GM21367 (cell line): ENCODE results near the gene SWT1.
A peak's percentile ranks its signal among the peaks of the same experiment; 100 is the strongest.

Experiments
- ATAC-seq: cut with Tn5 transposase; IDR thresholded peaks from one replicate; pipeline ENCODE4 v1.9.1; 2021; ENCODE audit not compliant: unreplicated experiment

Gene SWT1, protein sequence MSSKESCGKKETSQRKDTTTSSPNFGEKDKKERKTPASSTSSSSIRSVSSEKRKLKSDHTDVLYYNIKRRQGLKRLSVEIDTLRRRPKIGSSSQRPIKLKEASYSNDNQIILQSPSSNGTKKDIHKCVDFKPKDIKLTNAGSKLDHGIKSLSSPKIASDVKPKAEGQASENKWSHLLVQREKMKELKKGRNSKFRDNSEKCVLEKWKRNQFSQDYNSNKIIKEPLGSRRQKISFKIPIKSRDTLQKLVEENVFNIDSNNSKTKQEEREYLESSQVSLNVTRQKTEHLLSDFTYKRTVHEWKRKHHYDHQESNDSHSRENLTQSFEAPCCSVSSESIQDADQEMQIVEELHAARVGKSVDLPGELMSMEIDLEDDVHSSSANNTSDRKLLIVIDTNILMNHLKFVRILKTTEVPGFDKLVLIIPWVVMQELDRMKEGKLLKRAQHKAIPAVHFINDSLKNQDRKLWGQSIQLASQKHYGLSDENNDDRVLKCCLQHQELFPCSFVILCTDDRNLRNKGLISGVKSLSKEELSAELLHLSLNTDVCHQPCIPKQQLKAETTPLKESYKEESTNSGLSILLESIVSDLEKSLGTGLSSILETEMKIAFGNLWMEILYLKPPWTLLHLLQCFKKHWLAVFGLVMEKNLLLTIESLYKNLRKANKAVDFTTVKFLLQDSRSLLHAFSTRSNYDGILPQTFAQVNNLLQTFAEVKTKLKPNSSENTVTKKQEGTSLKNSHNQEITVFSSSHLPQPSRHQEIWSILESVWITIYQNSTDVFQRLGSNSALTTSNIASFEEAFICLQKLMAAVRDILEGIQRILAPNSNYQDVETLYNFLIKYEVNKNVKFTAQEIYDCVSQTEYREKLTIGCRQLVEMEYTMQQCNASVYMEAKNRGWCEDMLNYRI

DNA sequence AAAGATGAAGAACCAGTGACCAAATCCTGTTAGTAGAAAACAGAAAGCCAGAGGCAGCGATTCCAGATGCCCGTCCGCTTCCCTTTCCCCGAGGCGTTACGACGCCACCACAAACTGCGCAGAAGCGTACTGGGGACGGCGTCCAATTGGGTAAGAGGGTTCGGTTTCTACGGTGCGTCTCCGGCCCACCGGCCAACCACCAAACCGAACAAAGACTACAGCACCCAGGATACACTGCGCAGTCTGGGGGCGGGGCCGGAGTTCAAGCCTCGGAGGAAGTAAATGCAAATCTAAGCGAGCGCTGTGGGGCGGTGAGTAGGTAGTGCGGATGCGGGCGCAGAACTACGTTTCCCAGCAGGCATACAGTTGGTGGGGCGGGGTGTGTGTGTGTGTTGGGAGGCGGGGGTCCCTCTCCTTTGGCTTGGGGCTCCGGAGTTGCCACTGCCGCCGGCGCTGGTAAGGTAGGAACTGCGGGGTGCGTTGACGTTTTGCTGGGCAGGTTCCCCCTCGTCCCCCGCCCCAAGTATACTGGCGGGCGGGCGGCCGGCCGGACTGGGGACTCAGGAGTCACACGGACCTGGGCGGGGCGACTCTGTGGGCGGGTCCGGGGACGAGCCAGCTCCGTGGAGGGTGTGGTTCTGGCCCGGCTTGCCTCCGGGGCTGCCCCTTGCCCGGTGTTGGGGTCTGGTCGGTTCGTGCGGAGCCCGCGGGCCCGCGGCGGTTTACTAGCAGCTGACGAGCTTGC is at the start of gene SWT1, which contains the start of gene TRMT1L:
TSS of gene SWT1 (plus strand) at position 314 of the 745 bp plus-strand sequence. CDS start 3,675 bp downstream, outside the sequence.
TSS of gene TRMT1L (minus strand) at position 100 of the 745 bp plus-strand sequence. CDS start 241 bp downstream, outside the sequence.
- peak; percentile 93 for ATAC-seq

DNA sequence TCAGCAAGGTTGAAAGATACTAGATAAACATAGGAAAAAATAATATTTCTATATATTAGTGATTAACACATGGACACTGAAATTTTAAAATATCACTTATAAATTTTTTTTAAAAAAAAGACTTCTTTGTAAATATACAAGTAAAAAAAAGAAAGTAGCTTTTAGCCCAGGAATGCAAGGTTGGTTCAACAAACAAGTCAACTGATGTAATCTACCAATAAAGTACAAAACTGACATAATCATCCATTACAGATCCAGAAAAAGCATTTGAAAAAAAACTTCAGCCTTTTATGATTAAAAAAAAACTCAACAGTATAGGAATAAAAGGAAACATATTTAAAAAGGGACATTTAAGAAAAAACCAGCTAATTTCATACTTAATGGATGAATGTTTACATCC is 48.6 kb upstream of the SWT1 start:
- ATAC-seq, result no peak

DNA sequence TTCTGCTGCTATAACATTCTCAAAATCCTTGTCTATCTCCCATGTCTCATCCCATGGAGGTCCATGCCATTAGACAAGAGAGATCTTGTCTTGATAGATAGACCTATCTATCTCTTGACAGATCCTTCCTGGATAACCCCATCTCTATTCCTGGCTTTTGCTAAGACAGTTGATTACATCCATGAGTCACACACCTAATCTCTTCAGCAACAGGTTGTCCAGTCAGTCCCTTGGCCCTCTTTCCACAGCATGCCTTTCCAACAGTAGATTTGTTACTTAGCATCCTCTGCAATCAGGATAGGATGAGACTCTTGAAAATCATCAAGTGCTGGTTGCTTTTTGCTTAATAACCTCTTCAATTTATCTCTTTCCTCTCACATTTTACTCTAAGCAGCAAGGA is 46.8 kb upstream of the SWT1 start:
- ATAC-seq, result no peak

DNA sequence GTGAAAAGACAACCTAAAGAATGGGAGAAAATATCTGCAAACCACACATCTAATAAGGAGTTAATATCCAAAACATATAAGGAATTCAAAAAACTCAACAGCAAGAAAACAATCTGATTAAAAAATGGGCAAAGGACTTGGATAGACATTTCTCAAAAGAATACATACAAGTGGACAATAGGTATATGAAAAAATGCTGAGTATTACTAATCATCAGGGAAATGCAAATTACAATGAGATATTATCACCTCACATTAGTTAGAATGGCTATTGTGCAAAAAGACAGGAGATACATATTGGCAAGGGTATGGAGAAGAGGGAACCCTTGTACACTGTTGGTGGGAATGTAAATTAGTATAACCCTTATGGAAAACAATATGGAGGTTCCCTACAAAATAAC is 45.1 kb upstream of the SWT1 start:
- ATAC-seq, result no peak

DNA sequence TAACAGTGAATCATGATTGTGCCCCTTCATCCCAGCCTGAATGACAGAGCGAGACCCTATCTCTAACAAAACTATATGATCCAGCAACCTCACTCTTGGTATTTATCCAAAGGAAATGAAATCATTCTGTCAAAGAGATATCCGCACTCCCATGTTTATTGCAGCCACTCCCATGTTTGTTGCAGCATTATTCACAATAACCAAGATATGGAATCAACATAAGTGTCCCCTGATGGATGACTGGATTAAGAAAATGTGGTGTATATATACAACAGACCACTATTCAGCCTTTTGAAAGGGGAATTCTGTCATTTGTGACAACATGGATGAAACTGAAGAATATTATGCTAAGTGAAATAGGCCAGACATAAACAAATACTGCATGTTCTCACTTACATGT is 44.6 kb upstream of the SWT1 start:
- ATAC-seq, result no peak

DNA sequence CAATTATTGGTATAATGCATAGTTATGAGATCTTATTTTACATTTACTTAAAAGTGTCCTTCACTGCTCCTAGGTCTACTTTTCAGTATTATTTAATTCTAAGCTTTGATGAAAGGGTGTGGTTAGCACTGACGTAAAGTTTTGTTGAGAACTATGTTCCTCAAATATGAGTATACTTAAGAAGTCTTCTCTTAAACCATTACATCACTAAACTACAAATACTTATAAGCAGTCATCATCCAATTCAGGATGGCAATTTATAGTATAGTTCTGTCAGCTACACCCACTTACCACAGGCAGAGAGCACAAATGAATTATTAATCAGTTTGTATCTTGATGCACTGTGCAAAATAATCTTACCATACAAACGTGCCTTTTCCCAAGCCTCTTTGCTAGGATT is 27.3 kb upstream of the SWT1 start:
- no peak for ATAC-seq

DNA sequence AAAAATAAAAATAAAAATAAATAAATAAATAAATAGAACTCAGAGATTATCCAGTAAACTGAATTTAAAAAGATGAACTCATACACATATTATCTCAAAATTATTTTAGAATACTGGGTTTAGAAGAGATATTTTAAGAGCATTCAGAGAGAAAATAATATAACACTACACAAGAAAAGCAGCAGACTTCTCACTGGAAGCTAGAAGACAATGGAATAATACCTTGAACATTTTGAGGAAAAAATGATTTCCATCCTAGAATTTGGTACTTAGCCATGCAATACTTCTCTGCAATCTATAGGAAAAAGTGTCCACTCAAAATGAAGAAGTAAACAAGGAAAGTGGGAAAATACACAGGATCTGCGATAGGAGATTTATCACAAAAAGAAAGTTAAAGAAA is 24.4 kb upstream of the SWT1 start:
- ATAC-seq, result no peak

DNA sequence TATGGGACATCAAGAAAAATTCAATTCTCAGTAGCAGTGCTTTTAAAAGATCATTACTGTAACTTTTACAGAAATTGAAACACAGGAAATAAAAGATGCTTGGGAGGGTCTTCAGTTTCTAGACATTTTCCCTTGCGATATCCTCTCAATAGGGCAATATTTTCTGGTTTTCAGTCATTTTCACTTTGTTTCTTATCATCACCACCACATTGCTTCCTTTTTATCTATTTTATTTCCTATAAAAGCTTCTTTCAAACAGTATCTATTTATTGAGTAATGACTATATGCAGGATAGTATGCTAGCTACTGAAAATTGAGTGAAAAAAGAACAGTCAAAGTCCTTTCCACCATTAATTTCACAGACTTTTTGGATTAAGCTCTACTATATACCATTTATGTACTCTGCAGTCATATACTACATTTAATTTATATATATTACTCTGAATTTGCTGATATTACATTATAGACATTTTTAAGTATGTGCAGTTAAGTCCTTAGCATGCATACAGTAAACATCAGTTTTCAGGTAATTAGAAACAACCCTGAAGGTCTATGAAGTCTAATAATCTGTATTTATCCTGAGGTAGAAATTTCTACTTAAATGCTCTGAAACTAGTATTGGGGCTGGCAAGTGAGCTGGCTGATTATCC is 18.9 kb upstream of the SWT1 start:
- ATAC-seq, result no peak

DNA sequence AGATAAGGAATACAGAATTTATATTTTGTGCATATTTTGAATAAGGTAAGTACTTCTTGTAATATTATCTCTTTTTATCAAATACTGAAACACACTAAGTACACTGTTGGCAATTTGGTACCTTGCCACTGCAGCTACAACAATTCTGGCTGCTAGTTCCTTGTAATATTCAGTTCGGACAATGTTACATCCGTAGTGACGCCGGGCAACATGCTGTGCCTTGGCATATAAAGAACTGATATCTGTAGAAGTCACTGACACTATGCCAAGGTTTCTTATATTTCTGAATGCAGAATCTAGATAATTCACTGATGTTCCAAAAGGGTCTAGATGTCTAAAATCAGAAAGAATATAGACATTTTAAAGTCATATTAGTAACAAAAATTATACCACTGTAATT is 17.7 kb upstream of the SWT1 start:
- ATAC-seq, result no peak

DNA sequence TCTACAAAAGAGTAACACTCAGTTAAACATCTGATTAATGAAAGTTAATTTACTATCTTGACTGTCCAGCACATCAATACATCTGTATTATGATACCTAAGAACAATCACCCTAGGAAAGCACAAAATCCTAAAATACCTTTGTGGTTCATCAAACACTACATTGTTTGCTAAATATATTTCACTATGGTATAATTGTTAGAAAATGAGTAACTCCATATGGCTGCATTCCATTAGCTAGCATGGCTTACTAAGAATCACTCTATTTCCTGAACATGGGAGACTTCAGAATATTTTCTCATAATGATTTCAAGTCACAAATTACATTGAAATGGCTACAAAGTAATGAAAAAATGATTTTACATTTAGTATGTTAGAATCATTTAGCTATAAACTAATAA is 12.7 kb upstream of the SWT1 start:
- ATAC-seq, result no peak

DNA sequence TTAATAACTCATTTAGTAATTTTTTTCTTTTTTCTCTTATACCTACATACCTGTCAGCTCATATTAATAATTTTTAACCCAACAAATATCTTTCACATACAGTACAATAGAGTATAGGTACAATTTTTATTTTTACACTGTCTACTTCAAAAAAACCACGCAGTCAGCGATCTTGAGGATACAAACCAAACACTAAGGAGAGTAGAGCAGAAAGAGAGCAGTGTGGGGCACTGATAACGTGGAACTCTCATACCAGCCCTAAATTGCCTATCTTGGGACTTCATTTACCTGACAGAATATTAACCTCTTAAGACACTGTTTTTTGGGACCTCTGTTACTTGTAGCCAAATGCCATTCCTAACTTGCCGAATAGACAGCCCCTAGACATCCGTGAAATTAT is 5.8 kb upstream of the SWT1 start:
- ATAC-seq, result no peak

DNA sequence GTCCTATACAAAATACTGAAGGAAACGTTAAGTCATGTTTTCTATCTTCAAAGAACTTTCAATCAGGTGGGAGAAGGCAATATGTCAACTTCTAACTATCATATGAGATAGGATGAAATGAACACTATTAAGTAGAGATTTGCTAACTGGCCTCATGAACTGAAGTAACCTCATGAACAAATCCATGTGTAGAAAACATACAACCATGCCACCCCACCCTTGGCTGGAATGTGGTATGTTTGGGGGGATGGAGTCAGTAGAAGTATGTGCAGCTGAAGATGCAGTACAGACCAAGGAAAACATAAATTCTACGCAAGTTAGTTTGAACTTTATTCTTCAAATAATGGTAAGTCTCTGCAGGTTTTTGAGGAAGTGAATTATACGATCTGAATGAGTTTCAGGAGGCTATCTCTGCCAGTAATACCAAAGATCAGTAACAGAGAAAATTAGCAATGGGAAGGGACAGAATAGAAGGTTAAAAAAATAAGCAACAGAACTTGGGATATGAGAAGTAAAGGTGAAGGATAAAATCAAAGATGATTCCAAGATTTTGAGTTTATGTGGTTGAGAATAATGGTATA is 4.7 kb upstream of the SWT1 start:
- ATAC-seq, result no peak

DNA sequence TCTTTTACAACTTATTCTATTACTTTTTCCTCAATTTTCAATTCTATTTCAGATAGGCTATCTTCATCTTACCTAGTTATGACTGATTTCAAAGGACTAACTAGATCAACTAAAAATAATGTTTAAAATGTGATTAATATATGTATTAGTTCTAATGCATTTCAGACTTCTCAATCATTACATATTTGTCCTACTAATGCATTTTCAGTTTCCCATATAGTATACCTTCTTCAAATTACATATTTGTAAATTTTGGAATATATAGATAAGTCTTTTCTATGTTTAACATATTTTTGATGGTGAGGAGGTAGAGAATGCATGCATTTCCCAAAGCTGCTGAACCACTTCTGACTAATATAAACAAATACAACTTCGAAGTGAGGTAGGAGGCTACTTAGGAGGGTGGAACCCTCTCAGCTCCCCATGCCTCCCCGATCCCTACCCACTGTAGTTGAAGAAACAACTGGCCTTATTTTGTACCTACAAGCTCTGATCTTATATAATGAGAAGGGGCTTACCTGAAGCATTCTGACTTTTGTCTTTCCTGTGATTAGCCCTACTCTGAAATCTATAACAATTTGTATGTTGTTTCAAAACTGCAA is 2.0 kb upstream of the SWT1 start:
- ATAC-seq, result no peak

DNA sequence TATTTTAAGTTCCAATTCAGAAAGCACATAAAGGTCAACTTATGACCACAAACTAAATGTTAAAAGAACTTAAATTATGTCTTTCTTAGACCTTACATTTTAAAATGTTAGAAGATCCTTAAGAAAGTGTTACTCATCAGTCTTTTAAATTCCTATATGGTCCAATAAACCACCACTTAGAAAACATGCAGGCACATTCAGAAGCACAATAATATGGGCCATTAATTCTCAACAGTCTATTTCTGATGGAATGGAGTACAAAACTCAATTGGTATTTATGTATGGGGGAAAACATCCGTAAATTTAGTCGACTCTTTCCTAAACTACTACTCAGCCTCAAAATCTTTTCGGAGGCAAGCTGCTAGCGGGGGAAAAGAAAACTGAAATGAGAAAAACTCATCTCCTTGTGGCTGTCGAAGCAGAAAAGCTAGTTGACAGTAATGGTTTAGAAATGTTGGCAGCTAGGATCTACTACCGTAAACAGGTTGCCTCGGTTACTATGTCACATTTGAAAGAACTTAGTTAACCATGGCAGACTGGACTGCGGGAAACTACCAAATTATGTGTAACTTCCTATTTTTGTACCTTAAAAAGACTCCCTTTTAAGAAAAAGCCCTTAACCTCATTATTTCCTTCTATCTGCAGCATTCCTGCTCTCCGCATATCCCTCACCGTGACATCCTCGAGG is 1.2 kb upstream of the SWT1 start:
- no peak for ATAC-seq

DNA sequence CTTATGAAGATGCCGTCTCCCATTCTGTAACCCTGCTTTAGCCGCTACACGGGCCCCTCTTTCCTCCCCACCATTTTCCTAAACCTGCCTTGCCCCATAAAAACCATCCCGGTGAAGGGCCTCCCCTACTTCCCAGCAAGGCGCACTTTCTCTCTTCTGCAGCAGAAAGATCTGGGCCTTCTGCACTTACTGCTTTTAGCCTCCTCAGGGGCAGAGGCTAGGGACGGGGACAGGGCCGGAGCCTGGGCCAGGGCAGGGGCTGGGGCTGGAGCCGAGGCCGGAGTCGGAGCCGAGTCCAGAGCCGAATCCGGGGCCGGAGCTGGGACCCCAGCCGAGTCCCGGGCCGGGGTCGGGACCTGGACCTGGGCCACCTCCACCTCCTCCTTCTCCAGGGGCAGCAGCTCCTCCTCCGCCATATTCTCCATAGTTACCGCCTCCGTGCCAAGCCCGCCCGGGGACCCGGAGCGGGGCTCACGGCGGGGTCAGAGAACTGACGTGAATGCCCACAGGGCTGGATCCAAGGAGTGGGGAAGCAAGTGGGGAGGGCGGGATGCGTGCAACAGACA is 596 bp upstream of the SWT1 start:
- ATAC-seq, result peak; percentile 27

DNA sequence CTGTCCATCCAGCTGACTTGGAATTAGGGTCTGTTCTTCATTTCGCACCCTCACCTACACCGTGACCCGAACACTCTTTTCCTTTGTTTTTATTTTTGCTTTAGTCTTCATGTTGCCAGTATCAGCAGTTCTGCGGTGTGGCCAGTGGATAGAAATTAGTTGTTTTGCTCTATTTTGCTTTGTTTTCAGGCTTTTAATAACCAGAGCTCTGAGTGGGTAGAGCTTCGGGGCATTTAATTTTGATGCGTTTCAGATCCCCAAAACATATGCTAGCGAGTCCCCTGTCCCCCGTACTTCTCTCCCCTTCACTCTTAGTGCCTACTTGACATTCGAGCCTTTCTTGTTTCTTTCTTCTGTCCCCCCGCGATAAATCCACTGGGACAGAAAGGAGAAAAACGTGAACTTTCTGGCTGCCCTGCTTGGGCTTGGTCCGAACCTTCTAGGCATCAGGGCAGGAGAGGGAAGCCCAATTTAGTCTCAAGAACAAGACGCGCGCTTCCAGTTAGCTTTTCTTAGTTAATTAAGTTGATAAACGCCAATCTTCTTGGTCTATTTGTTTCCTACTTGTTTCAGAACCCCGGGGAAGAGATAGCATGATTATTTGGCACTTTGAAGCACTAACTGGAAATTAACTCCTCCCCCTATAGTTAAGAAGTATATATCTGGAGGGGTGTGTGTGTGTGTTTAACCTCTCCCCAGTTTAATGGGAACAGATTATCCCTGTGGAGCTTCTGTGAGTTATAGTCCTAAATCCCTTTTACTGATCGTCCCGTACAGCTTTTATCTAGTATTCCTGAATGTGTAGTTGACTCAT is 839 bp downstream of the SWT1 start:
- ATAC-seq, result no peak

DNA sequence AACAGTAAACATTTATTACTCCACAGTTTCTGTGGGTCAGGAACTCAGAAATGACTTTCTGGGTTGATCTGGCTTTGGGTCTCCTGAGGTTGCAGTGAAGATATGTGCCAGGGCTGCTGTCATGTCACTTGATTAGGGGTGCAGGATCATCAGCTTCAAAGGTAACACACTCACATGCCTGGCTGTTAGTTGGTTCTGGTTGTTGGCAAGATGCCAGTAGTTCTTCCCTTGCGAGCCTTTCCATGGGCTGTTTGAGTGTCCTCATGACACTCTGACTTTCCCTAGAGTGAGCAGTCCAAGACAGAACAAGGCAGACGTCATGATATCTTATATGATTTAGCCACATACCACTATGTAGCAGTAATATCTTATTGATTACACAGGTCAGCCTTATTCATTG is 1.8 kb downstream of the SWT1 start:
- ATAC-seq, result no peak

DNA sequence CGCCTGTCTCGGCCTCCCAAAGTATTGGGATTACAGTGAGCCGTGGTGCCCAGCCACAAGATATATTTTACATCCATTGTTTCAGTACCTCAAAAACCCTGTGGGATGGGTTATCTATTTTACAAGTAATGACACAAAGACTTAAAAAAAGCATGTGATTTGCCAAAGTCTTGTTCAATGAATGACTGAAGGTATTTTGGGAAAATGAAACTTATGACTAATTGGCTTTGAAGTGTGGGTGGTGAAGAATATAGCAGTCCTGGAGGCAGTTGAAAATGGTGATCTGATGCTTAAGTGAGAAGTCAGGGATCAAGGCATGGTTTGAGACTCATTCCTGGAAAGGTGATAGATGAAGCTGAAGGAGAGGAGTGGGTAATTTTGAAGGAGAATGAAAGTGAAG is 3.0 kb downstream of the SWT1 start:
- ATAC-seq, result no peak
